ENCODE data around the gene PPP2R2C. TPM values are rescaled to one million over a fixed set of nuclear protein-coding genes. Genes with fewer than 3 reads are reported as not detected.

The PPP2R2C gene
- total RNA-seq, 1 experiment from 2014 or later = 9.5 TPM

DNA sequence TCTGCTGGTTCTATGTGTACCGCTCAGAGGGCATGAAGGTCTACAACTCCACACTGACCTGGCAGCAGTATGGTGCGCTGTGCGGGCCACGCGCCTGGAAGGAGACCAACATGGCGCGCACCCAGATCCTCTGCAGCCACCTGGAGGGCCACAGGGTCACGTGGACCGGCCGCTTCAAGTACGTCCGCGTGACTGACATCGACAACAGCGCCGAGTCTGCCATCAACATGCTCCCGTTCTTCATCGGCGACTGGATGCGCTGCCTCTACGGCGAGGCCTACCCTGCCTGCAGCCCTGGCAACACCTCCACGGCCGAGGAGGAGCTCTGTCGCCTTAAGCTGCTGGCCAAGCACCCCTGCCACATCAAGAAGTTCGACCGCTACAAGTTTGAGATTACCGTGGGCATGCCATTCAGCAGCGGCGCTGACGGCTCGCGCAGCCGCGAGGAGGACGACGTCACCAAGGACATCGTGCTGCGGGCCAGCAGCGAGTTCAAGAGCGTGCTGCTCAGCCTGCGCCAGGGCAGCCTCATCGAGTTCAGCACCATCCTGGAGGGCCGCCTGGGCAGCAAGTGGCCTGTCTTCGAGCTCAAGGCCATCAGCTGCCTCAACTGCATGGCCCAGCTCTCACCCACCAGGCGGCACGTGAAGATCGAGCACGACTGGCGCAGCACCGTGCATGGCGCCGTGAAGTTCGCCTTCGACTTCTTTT, 170.5 kb downstream of the PPP2R2C start:
- H4K20me1 ChIP-seq (ENCODE audit: low read length) = no peaks in the 10 kb centered on the region
- H3K4me1 ChIP-seq (ENCODE audit: insufficient read depth, low read length) = no peaks in the 10 kb centered on the region
- no peaks in the 10 kb centered on the region for H3K36me3 ChIP-seq (ENCODE audit: low read depth, low read length)
- no peaks in the 10 kb centered on the region for H3F3A ChIP-seq (ENCODE audit: low read length, unreplicated experiment)
- intact Hi-C loops (cut with micrococcal nuclease) = no loop called here
- H3K79me2 ChIP-seq (ENCODE audit: low read length) = no peaks in the 10 kb centered on the region
- no peak overlapping the region for H3K4me3 ChIP-seq (ENCODE audit: low read length)
- no peak for TF ChIP-seq EZH2 (IDR thresholded peaks at IDR 0.05; ENCODE audit: low read length, unreplicated experiment)
- no peak for TF ChIP-seq EZH2phosphoT487 (IDR thresholded peaks at IDR 0.05; ENCODE audit: borderline replicate concordance, low read length)
- TF ChIP-seq, protein P1, sequence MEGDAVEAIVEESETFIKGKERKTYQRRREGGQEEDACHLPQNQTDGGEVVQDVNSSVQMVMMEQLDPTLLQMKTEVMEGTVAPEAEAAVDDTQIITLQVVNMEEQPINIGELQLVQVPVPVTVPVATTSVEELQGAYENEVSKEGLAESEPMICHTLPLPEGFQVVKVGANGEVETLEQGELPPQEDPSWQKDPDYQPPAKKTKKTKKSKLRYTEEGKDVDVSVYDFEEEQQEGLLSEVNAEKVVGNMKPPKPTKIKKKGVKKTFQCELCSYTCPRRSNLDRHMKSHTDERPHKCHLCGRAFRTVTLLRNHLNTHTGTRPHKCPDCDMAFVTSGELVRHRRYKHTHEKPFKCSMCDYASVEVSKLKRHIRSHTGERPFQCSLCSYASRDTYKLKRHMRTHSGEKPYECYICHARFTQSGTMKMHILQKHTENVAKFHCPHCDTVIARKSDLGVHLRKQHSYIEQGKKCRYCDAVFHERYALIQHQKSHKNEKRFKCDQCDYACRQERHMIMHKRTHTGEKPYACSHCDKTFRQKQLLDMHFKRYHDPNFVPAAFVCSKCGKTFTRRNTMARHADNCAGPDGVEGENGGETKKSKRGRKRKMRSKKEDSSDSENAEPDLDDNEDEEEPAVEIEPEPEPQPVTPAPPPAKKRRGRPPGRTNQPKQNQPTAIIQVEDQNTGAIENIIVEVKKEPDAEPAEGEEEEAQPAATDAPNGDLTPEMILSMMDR (conservative IDR thresholded peaks at IDR 0.05; ENCODE audit: low read depth, low read length) = no peak
- ATAC-seq = no peak
- DNase-seq = no peak
- no peak overlapping the region for H2AFZ ChIP-seq (ENCODE audit: low read length)
- H3K9me3 ChIP-seq (ENCODE audit: low read length) = no peaks in the 10 kb centered on the region
- H3K4me2 ChIP-seq (ENCODE audit: low read length) = no peak overlapping the region
- CTCF ChIA-PET = no interaction called here
- no peak overlapping the region for H3K9ac ChIP-seq (ENCODE audit: low read length)
- H3K9me2 ChIP-seq (replicated peaks; ENCODE audit: low read length) = no peaks in the 10 kb centered on the region
- POLR2A ChIA-PET (ENCODE audit: unreplicated experiment) = no interaction called here
- H3K27ac ChIP-seq (ENCODE audit: low read length) = no peak overlapping the region
- H3K27me3 ChIP-seq (ENCODE audit: low read length) = no peaks in the 10 kb centered on the region
- no TSS peak for BruUV-seq (replicated peaks)

DNA sequence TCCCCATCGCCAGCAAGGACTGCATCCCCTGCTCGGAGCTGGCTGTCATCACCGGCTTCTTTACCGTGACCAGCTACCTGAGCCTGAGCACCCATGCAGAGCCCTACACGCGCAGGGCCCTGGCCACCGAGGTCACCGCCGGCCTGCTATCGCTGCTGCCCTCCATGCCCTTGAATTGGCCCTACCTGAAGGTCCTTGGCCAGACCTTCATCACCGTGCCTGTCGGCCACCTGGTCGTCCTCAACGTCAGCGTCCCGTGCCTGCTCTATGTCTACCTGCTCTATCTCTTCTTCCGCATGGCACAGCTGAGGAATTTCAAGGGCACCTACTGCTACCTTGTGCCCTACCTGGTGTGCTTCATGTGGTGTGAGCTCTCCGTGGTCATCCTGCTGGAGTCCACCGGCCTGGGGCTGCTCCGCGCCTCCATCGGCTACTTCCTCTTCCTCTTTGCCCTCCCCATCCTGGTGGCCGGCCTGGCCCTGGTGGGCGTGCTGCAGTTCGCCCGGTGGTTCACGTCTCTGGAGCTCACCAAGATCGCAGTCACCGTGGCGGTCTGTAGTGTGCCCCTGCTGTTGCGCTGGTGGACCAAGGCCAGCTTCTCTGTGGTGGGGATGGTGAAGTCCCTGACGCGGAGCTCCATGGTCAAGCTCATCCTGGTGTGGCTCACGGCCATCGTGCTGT, 171.2 kb downstream of the PPP2R2C start:
- CTCF ChIA-PET = no interaction called here
- Histone ChIP-seq H3K4me1 (ENCODE audit: insufficient read depth, low read length) (no peaks in the 10 kb centered on the region), H3K9me2 (replicated peaks; ENCODE audit: low read length) (no peaks in the 10 kb centered on the region), H4K20me1 (ENCODE audit: low read length) (no peaks in the 10 kb centered on the region), H2AFZ (ENCODE audit: low read length) (no peak overlapping the region), H3K9ac (ENCODE audit: low read length) (no peak overlapping the region), H3K79me2 (ENCODE audit: low read length) (no peaks in the 10 kb centered on the region), H3K36me3 (ENCODE audit: low read depth, low read length) (no peaks in the 10 kb centered on the region), H3K4me2 (ENCODE audit: low read length) (no peak overlapping the region), H3K27me3 (ENCODE audit: low read length) (no peaks in the 10 kb centered on the region), H3F3A (ENCODE audit: low read length, unreplicated experiment) (no peaks in the 10 kb centered on the region), H3K4me3 (ENCODE audit: low read length) (no peak overlapping the region), H3K9me3 (ENCODE audit: low read length) (no peaks in the 10 kb centered on the region), H3K27ac (ENCODE audit: low read length) (no peak overlapping the region)
- intact Hi-C loops (cut with micrococcal nuclease) = no loop called here
- TF ChIP-seq EZH2phosphoT487 (IDR thresholded peaks at IDR 0.05; ENCODE audit: borderline replicate concordance, low read length) (no peak), EZH2 (IDR thresholded peaks at IDR 0.05; ENCODE audit: low read length, unreplicated experiment) (no peak)
- TF ChIP-seq, protein P1 (conservative IDR thresholded peaks at IDR 0.05; ENCODE audit: low read depth, low read length) = no peak
- DNase-seq (no peak), ATAC-seq (no peak)
- POLR2A ChIA-PET (ENCODE audit: unreplicated experiment) = no interaction called here
- no TSS peak for BruUV-seq (replicated peaks)

DNA sequence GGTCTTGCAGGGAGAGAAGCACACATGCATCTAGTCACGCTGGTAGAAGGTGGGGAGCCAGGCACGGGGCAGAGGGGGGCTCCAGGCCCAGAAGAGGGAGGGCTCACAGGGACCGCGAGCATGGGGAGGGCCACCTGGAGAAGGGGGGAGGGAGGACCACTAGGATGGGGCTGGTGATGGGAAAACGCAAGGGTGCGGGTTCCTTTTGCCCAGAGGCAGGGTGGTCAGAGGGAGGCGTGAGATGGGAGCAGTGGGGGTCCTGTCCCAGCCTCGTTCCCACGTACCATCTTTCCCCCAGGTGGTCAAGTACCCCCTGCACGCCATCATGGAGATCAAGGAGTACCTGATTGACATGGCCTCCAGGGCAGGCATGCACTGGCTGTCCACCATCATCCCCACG, 172.1 kb downstream of the PPP2R2C start:
- H3K27me3 ChIP-seq (ENCODE audit: low read length) = no peaks in the 10 kb centered on the region
- H4K20me1 ChIP-seq (ENCODE audit: low read length) = no peaks in the 10 kb centered on the region
- H2AFZ ChIP-seq (ENCODE audit: low read length) = no peak overlapping the region
- H3K4me1 ChIP-seq (ENCODE audit: insufficient read depth, low read length) = no peaks in the 10 kb centered on the region
- intact Hi-C loops (cut with micrococcal nuclease) = no loop called here
- no TSS peak for BruUV-seq (replicated peaks)
- H3K4me3 ChIP-seq (ENCODE audit: low read length) = no peak overlapping the region
- ChIA-PET POLR2A (ENCODE audit: unreplicated experiment) (no interaction called here), CTCF (no interaction called here)
- H3K36me3 ChIP-seq (ENCODE audit: low read depth, low read length) = no peaks in the 10 kb centered on the region
- no peak overlapping the region for H3K9ac ChIP-seq (ENCODE audit: low read length)
- ATAC-seq (no peak), DNase-seq (no peak)
- no peaks in the 10 kb centered on the region for H3K9me2 ChIP-seq (replicated peaks; ENCODE audit: low read length)
- TF ChIP-seq, protein P1 (conservative IDR thresholded peaks at IDR 0.05; ENCODE audit: low read depth, low read length) = no peak
- TF ChIP-seq EZH2phosphoT487 (IDR thresholded peaks at IDR 0.05; ENCODE audit: borderline replicate concordance, low read length) = no peak
- TF ChIP-seq EZH2 (IDR thresholded peaks at IDR 0.05; ENCODE audit: low read length, unreplicated experiment) = no peak
- no peaks in the 10 kb centered on the region for H3K9me3 ChIP-seq (ENCODE audit: low read length)
- H3F3A ChIP-seq (ENCODE audit: low read length, unreplicated experiment) = no peaks in the 10 kb centered on the region
- no peak overlapping the region for H3K27ac ChIP-seq (ENCODE audit: low read length)
- no peaks in the 10 kb centered on the region for H3K79me2 ChIP-seq (ENCODE audit: low read length)
- no peak overlapping the region for H3K4me2 ChIP-seq (ENCODE audit: low read length)

Data from PC-3 (cell line).